K562 (cell line): Measurements from ENCODE around the gene FMC1. TPM values are rescaled to one million over a fixed set of nuclear protein-coding genes. Genes with fewer than 3 reads are reported as not detected.

ENCODE experiments used
- ADNP ChIP-seq: fragments of 200-800 bp; sonication (Bioruptor generic); IDR thresholded peaks from 2 replicates; pipeline ENCODE4 v1.6.1; 2016; ENCODE audit warnings: missing genetic modification characterization, missing compliant biosample characterization
- BCL6 ChIP-seq: fragments of 250-450 bp; sonication (Bioruptor Pico); IDR thresholded peaks from 2 replicates; pipeline ENCODE4 v1.4.0; 2020
- CBX3 ChIP-seq, 2 experiments: IDR thresholded peaks; 1 replicate in 1 of 2; 2 replicates in 1 of 2; pipeline ENCODE4 v1.6.1; 2012; ENCODE audit warnings: inconsistent platforms in 2 of 2, low read length in 2 of 2, borderline replicate concordance in 1 of 2, control low read depth in 1 of 2
- CUX1 ChIP-seq: fragments of 200-800 bp; sonication (Bioruptor generic); IDR thresholded peaks from 2 replicates; pipeline ENCODE4 v1.6.1; 2016; ENCODE audit warnings: missing genetic modification characterization, missing compliant biosample characterization
- GTF2A2 ChIP-seq: IDR thresholded peaks from 2 replicates; pipeline ENCODE4 v1.6.1; 2016; ENCODE audit warnings: mild to moderate bottlenecking, missing genetic modification characterization, missing compliant biosample characterization
- HNRNPL ChIP-seq: fragments of 200-400 bp; formaldehyde crosslinking; IDR thresholded peaks from 2 replicates; pipeline ENCODE4 v1.6.1; 2017; ENCODE audit warnings: low read depth, mild to moderate bottlenecking, low read length
- KLF10 ChIP-seq: fragments of 250-450 bp; sonication (Bioruptor Pico); IDR thresholded peaks from 2 replicates; pipeline ENCODE4 v1.6.1; 2021; ENCODE audit warnings: matching md5 sums
- MAZ ChIP-seq, 2 experiments: fragments of 450-650 bp in 1 of 2; sonication (generic) in 1 of 2; formaldehyde crosslinking; IDR thresholded peaks in 1 of 2; conservative IDR thresholded peaks in 1 of 2; 2 replicates each; pipeline versions ENCODE4 v1.4.0 to v1.5.0; 2020; ENCODE audit warnings: mild to moderate bottlenecking in 1 of 2, missing genetic modification reagents in 1 of 2
- MIER1 ChIP-seq: fragments of 450-650 bp; IDR thresholded peaks from 2 replicates; pipeline ENCODE4 v1.6.1; 2016; ENCODE audit warnings: antibody characterized with exemption, mild to moderate bottlenecking, low read depth
- MTA1 ChIP-seq: fragments of 450-650 bp; IDR thresholded peaks from 2 replicates; pipeline ENCODE4 v1.6.1; 2017; ENCODE audit warnings: borderline replicate concordance
- NCOA1 ChIP-seq: fragments of 450-650 bp; IDR thresholded peaks from 2 replicates; pipeline ENCODE4 v1.6.1; 2016; ENCODE audit warnings: low read depth
- NUFIP1 ChIP-seq: fragments of 450-650 bp; IDR thresholded peaks from 2 replicates; pipeline ENCODE4 v1.6.1; 2018; ENCODE audit not compliant: partially characterized antibody
- RUNX1 ChIP-seq: sonication (generic); IDR thresholded peaks from 2 replicates; pipeline ENCODE4 v1.6.1; 2016; ENCODE audit warnings: antibody characterized with exemption, low read depth
- SIN3B ChIP-seq: fragments of 450-650 bp; IDR thresholded peaks from 2 replicates; pipeline ENCODE4 v1.6.1; 2017; ENCODE audit warnings: low read depth, mild to moderate bottlenecking, moderate library complexity
- SMC3 ChIP-seq: conservative IDR thresholded peaks from 2 replicates; pipeline ENCODE4 v1.6.1; 2011; ENCODE audit warnings: low read depth, low read length, improper control_type of control experiment; ENCODE audit not compliant: insufficient read depth
- STAG1 ChIP-seq: sonication (generic); formaldehyde crosslinking; IDR thresholded peaks from 2 replicates; pipeline ENCODE4 v1.5.0; 2020; ENCODE audit warnings: missing genetic modification reagents, borderline replicate concordance
- YY1 ChIP-seq, 3 experiments: IDR thresholded peaks; 2 replicates each; pipeline ENCODE4 v1.6.1; 2011; ENCODE audit warnings: low read length in 2 of 3, mild to moderate bottlenecking in 2 of 3, moderate library complexity in 2 of 3, borderline replicate concordance in 1 of 3, control low read depth in 1 of 3, low read depth in 1 of 3; ENCODE audit not compliant: insufficient read depth in 3 of 3, insufficient replicate concordance in 2 of 3, control insufficient read depth in 1 of 3, insufficient read length in 1 of 3; ENCODE audit errors: extremely low read depth in 1 of 3
- ZBTB33 ChIP-seq: sonication (generic); formaldehyde crosslinking; IDR thresholded peaks from 2 replicates; pipeline ENCODE4 v1.8.1; 2023; ENCODE audit warnings: mild to moderate bottlenecking, missing genetic modification reagents
- ZNF140 ChIP-seq: fragments of 250-450 bp; sonication (Bioruptor Pico); IDR thresholded peaks from 2 replicates; pipeline ENCODE4 v1.8.0; 2021; ENCODE audit warnings: moderate library complexity, mild to moderate bottlenecking, inconsistent platforms
- ZNF184 ChIP-seq: sonication (generic); formaldehyde crosslinking; IDR thresholded peaks from 2 replicates; pipeline ENCODE4 v1.5.0; 2020; ENCODE audit warnings: missing genetic modification reagents
- ZSCAN32 ChIP-seq: fragments of 450-650 bp; formaldehyde crosslinking; IDR thresholded peaks from 2 replicates; pipeline ENCODE4 v1.4.0; 2020; ENCODE audit warnings: mild to moderate bottlenecking, moderate library complexity
- polyA plus RNA-seq, 8 experiments: library from polyadenylated mRNA; depleted of rRNA in 4 of 8; stranded (reverse) in 5 of 8; unstranded in 3 of 8; fragments of >200 nt; fragmentation: Nextera tagmentation in 2 of 8; fragmentation: Illumina TruSeq in 1 of 8; extraction: Ambion mirVana in 2 of 8; extraction: Trizol in 1 of 8; gene quantifications; 2 replicates each; pipeline versions ENCODE4 v1.2.1 to v1.2.3, GENCODE V29; 2011 to 2014; ENCODE audit warnings: inconsistent platforms in 1 of 8, missing spikeins in 1 of 8
- total RNA-seq, 7 experiments: library from RNA; depleted of rRNA in 6 of 7; stranded (reverse); fragments of >200 nt in 6 of 7; fragmentation: Illumina TruSeq in 2 of 7; extraction: Trizol in 2 of 7; gene quantifications; 2 replicates each; pipeline versions ENCODE4 v1.2.1 to v1.2.3, GENCODE V29; 2011 to 2021; ENCODE audit warnings: low replicate concordance in 1 of 7

FMC1 gene
- total and polyA plus RNA-seq, 9 of the 15 experiments (the other 6 are each of a cell fraction or from before 2014, with no cell fraction given), result 14.0 to 116 (median 29.0) TPM

- TF ChIP-seq ZNF184, result no peak
- TF ChIP-seq MTA1, result peak; percentile 79
- peak in 2 of 3 experiments; percentile 81 to 83 for TF ChIP-seq YY1 (IDR thresholded peaks at IDR 0.05; ENCODE audit: borderline replicate concordance in 1 of 3, control insufficient read depth in 1 of 3, extremely low read depth in 1 of 3, insufficient read depth in 3 of 3, insufficient read length in 1 of 3, insufficient replicate concordance in 2 of 3, low read depth in 1 of 3, low read length in 2 of 3)
- TF ChIP-seq MIER1, result peak; percentile 88; the same call in 1 of the 2 replicates
- 0 out of 2 replicates have a peak, but pooled peaks have one; percentile 2 for TF ChIP-seq CUX1
- TF ChIP-seq HNRNPL, result 0 out of 2 replicates have a peak, but pooled peaks have one; percentile 55
- TF ChIP-seq ZBTB33 (CRISPR knock-in tag), result peak; percentile 96
- no peak for TF ChIP-seq KLF10
- peak; percentile 61 for TF ChIP-seq SIN3B
- peak; percentile 40; the same call in 1 of the 2 replicates for TF ChIP-seq SMC3
- TF ChIP-seq STAG1 (CRISPR knock-in tag), result no peak; the same call in 1 of the 2 replicates
- no peak for TF ChIP-seq GTF2A2
- peak; percentile 71; the same call in 1 of the 2 replicates for TF ChIP-seq RUNX1
- TF ChIP-seq NCOA1, result peak; percentile 90
- TF ChIP-seq ADNP, result no peak
- 0 out of 2 replicates have a peak, but pooled peaks have one; percentile 19 for TF ChIP-seq ZSCAN32 (CRISPR knock-in tag)
- peak; percentile 74 to 93 for TF ChIP-seq CBX3 (IDR thresholded peaks at IDR 0.05; ENCODE audit: borderline replicate concordance in 1 of 2, low read length in 2 of 2)
- TF ChIP-seq MAZ (CRISPR knock-in tag; conservative IDR thresholded peaks at IDR 0.05 in 1 of 2, IDR thresholded peaks at IDR 0.05 in 1 of 2), result peak; percentile 62 to 71; a peak in 2 of 4 replicates
- TF ChIP-seq ZNF140 (CRISPR knock-in tag), result no peak
- TF ChIP-seq NUFIP1, result peak; percentile 17
- peak; percentile 53; the same call in 1 of the 2 replicates for TF ChIP-seq BCL6 (CRISPR knock-in tag)
Observed at GRCh38 chr7:139340037-139340807, 915 bp upstream of the FMC1 start (continued).
